SK-N-SH (cell line): ENCODE measurements around the gene EXOC6.
"Not testable (repeated sequence)": the region's sequence is repeated elsewhere in the genome, so short reads cannot be mapped to it uniquely, and the experiment has no call there.

Source experiments
- EP300 ChIP-seq, 2 experiments: IDR thresholded peaks; 2 replicates each; pipeline versions ENCODE4 v1.4.0 to v1.6.1; 2012; ENCODE audit warnings: borderline replicate concordance in 1 of 2, low read depth in 1 of 2, low read length in 1 of 2
- NRF1 ChIP-seq: IDR thresholded peaks from 2 replicates; pipeline ENCODE4 v1.6.1; 2012; ENCODE audit warnings: low read depth, mild to moderate bottlenecking, low read length
- TF ChIP-seq, protein P1 (sequence below): IDR thresholded peaks from 2 replicates; pipeline ENCODE4 v1.4.0; 2012; ENCODE audit warnings: low read depth
- TF ChIP-seq, protein P2 (sequence below): fragments of 200-600 bp; sonication (generic); IDR thresholded peaks from 2 replicates; pipeline ENCODE4 v1.6.1; 2017; ENCODE audit warnings: antibody characterized with exemption, mild to moderate bottlenecking, moderate library complexity

GRCh38 chr10:92912631-92913030 is 64.3 kb downstream of the EXOC6 start:
- TF ChIP-seq, protein P1, sequence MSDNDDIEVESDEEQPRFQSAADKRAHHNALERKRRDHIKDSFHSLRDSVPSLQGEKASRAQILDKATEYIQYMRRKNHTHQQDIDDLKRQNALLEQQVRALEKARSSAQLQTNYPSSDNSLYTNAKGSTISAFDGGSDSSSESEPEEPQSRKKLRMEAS = not testable (repeated sequence)
- TF ChIP-seq, protein P2, sequence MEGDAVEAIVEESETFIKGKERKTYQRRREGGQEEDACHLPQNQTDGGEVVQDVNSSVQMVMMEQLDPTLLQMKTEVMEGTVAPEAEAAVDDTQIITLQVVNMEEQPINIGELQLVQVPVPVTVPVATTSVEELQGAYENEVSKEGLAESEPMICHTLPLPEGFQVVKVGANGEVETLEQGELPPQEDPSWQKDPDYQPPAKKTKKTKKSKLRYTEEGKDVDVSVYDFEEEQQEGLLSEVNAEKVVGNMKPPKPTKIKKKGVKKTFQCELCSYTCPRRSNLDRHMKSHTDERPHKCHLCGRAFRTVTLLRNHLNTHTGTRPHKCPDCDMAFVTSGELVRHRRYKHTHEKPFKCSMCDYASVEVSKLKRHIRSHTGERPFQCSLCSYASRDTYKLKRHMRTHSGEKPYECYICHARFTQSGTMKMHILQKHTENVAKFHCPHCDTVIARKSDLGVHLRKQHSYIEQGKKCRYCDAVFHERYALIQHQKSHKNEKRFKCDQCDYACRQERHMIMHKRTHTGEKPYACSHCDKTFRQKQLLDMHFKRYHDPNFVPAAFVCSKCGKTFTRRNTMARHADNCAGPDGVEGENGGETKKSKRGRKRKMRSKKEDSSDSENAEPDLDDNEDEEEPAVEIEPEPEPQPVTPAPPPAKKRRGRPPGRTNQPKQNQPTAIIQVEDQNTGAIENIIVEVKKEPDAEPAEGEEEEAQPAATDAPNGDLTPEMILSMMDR = not testable (repeated sequence)
- not testable (repeated sequence) for TF ChIP-seq NRF1; EP300 (IDR thresholded peaks at IDR 0.05; ENCODE audit: borderline replicate concordance in 1 of 2, low read depth in 1 of 2, low read length in 1 of 2)
